ENCODE results near the gene SUPT3H.
"Not testable (repeated sequence)": the region's sequence is repeated elsewhere in the genome, so short reads cannot be mapped to it uniquely, and the experiment has no call there.

The SUPT3H gene

GRCh38 chr6:45323656-45324224, 54.0 kb downstream of the SUPT3H start:
- no peak for DNase-seq (ENCODE audit: low read depth)

- DNase-seq (ENCODE audit: low read depth) = no peak
These were observed 57.4 kb downstream of the SUPT3H start for GRCh38 chr6:45320349-45320748.

- DNase-seq (ENCODE audit: low read depth) = no peak
These were observed 63.6 kb downstream of the SUPT3H start for GRCh38 chr6:45314146-45314545.

- no peak for DNase-seq (ENCODE audit: low read depth)
These were observed 67.5 kb downstream of the SUPT3H start for GRCh38 chr6:45310118-45310788.

GRCh38 chr6:45305546-45305945, 72.2 kb downstream of the SUPT3H start:
- DNase-seq (ENCODE audit: low read depth) = no peak

GRCh38 chr6:45302832-45303231, 74.9 kb downstream of the SUPT3H start:
- no peak for DNase-seq (ENCODE audit: low read depth)

- no peak for DNase-seq (ENCODE audit: low read depth)
These were observed 76.2 kb downstream of the SUPT3H start for GRCh38 chr6:45301348-45302142.

GRCh38 chr6:45300736-45301135, 77.0 kb downstream of the SUPT3H start:
- no peak for DNase-seq (ENCODE audit: low read depth)

- no peak for DNase-seq (ENCODE audit: low read depth)
These were observed 78.6 kb downstream of the SUPT3H start for GRCh38 chr6:45299096-45299581.

GRCh38 chr6:45297320-45297719, 80.4 kb downstream of the SUPT3H start:
- DNase-seq (ENCODE audit: low read depth) = no peak

- DNase-seq (ENCODE audit: low read depth) = not testable (repeated sequence)
These were observed 83.6 kb downstream of the SUPT3H start for GRCh38 chr6:45294065-45294701.

GRCh38 chr6:45293306-45293705, 84.4 kb downstream of the SUPT3H start:
- no peak for DNase-seq (ENCODE audit: low read depth)

GRCh38 chr6:45289751-45290514, 87.8 kb downstream of the SUPT3H start:
- DNase-seq (ENCODE audit: low read depth) = no peak

GRCh38 chr6:45286707-45287106, 91.0 kb downstream of the SUPT3H start:
- DNase-seq (ENCODE audit: low read depth) = not testable (repeated sequence)

- no peak for DNase-seq (ENCODE audit: low read depth)
These were observed 99.4 kb downstream of the SUPT3H start for GRCh38 chr6:45278367-45278766.

- not testable (repeated sequence) for DNase-seq (ENCODE audit: low read depth)
These were observed 100.0 kb downstream of the SUPT3H start for GRCh38 chr6:45277741-45278140.

- DNase-seq (ENCODE audit: low read depth) = no peak
These were observed 102.4 kb downstream of the SUPT3H start for GRCh38 chr6:45275358-45275757.

GRCh38 chr6:45272626-45273025, 105.1 kb downstream of the SUPT3H start:
- DNase-seq (ENCODE audit: low read depth) = no peak

GRCh38 chr6:45265246-45265645, 112.5 kb downstream of the SUPT3H start:
- DNase-seq (ENCODE audit: low read depth) = no peak

GRCh38 chr6:45260696-45261095, 117.0 kb downstream of the SUPT3H start:
- no peak for DNase-seq (ENCODE audit: low read depth)
